ENCODE data around the gene ACE2.

DNA sequence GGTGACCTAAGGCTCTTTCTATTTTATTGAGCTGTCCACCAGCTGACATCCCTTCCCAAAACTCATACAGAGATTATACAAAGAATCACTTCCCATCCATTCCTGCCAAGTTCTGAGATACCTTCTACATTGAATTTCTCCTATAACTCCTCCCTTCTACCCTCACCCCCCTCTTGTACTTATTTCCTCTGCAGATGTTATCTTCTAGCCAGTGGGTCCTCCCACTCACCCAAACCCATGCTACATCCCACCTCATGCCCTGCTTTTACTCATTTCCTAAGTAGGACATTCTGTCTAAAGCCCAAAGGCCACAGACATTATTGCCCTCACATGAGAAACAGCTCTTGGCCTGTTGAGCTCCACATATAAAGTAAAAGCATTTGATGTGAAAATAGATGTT is 71.6 kb downstream of the ACE2 start:
- TF ChIP-seq YY1 (IDR thresholded peaks at IDR 0.05; ENCODE audit: insufficient read depth, insufficient read length), result no peak
- TF ChIP-seq ZNF274 (IDR thresholded peaks at IDR 0.05; ENCODE audit: low read depth, low read length), result no peak
- TF ChIP-seq SUZ12 (IDR thresholded peaks at IDR 0.05; ENCODE audit: extremely low read depth, insufficient read depth, insufficient read length), result no peak

Measured in NT2/D1 (cell line).